ENCODE data around the gene FABP3.

Gene FABP3

GRCh38 chr1:31376375-31377134 lies 3.7 kb upstream of the FABP3 start (continued):
- TF ChIP-seq ZNF518A (tag by site-specific recombination; conservative IDR thresholded peaks at IDR 0.05; ENCODE audit: low read depth): no peak
- TF ChIP-seq, protein P1, sequence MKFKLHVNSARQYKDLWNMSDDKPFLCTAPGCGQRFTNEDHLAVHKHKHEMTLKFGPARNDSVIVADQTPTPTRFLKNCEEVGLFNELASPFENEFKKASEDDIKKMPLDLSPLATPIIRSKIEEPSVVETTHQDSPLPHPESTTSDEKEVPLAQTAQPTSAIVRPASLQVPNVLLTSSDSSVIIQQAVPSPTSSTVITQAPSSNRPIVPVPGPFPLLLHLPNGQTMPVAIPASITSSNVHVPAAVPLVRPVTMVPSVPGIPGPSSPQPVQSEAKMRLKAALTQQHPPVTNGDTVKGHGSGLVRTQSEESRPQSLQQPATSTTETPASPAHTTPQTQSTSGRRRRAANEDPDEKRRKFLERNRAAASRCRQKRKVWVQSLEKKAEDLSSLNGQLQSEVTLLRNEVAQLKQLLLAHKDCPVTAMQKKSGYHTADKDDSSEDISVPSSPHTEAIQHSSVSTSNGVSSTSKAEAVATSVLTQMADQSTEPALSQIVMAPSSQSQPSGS (tag by site-specific recombination; IDR thresholded peaks at IDR 0.05; ENCODE audit: low read depth): peak; percentile 54; the same call in 1 of the 2 replicates
- no peak for TF ChIP-seq BCL6B (tag by site-specific recombination; IDR thresholded peaks at IDR 0.05)
- TF ChIP-seq ZNF692 (tag by site-specific recombination; IDR thresholded peaks at IDR 0.05): 0 out of 2 replicates have a peak, but pooled peaks have one; percentile 22
- TF ChIP-seq ZNF324 (tag by site-specific recombination; IDR thresholded peaks at IDR 0.05): no peak
- TF ChIP-seq ZNF600 (tag by site-specific recombination; IDR thresholded peaks at IDR 0.05): peak; percentile 80
- peak; percentile 45 for TF ChIP-seq SP2 (tag by site-specific recombination; IDR thresholded peaks at IDR 0.05)
- TF ChIP-seq KLF9 (tag by site-specific recombination; IDR thresholded peaks at IDR 0.05; ENCODE audit: low read depth): no peak
- TF ChIP-seq ZIC2 (tag by site-specific recombination; IDR thresholded peaks at IDR 0.05): 0 out of 2 replicates have a peak, but pooled peaks have one; percentile 10
- 0 out of 2 replicates have a peak, but pooled peaks have one; percentile 31 for TF ChIP-seq ZBTB17 (tag by site-specific recombination; IDR thresholded peaks at IDR 0.05)

DNA sequence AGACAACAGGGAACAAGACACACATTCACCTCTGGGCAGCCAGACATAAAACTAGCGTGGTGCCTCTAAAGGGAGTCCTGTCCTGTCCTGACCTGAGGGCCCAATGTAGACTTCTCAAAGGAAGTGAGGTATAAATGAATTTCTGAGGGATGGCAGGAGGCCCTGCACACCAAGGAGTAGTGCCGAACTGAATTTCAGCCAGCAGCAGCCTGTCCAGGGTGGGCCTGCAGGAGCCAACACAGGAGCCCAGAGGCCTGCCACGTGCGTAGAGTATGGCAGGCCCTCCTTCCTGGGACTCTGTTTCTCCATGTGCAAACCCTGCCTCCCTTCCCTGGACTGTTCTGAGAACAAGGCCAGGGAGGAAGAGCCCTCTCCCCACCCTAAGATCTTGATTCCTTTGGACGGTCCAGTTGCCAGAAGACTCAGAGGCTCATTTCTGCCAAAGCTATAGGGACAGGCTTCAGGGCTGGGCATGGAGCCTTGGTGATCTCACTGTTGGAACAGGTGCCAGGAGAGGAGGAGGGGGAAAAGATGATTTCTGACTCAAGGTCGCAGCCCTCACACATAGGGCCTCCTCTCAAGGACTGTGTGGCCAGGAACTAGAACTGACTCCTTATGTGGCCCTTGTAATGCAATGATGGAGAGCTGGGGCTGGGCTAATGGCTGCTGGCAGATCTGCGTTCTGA lies 1.8 kb upstream of the FABP3 start:
- CTCF ChIA-PET: interaction anchor here (0.6 to 2.0 kb wide), 7 partner anchors 20 to 440 kb away, joined by 3 to 16 read pairs (median 5); no protein-coding TSS in a partner anchor
- no peak overlapping the region for H3K27ac ChIP-seq (ENCODE audit: extremely low read depth, low read depth, low read length)
- POLR2A ChIA-PET: interaction anchor here (0.9 to 3.8 kb wide), 2 partner anchors 9 to 78 kb away, joined by 4 to 39 read pairs; partner anchors contain the start of genes SNRNP40 and ZCCHC17
- TF ChIP-seq, protein P2, sequence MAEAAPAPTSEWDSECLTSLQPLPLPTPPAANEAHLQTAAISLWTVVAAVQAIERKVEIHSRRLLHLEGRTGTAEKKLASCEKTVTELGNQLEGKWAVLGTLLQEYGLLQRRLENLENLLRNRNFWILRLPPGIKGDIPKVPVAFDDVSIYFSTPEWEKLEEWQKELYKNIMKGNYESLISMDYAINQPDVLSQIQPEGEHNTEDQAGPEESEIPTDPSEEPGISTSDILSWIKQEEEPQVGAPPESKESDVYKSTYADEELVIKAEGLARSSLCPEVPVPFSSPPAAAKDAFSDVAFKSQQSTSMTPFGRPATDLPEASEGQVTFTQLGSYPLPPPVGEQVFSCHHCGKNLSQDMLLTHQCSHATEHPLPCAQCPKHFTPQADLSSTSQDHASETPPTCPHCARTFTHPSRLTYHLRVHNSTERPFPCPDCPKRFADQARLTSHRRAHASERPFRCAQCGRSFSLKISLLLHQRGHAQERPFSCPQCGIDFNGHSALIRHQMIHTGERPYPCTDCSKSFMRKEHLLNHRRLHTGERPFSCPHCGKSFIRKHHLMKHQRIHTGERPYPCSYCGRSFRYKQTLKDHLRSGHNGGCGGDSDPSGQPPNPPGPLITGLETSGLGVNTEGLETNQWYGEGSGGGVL (tag by site-specific recombination; IDR thresholded peaks at IDR 0.05): peak; percentile 48; the same call in 1 of the 2 replicates
- no peak for TF ChIP-seq ZNF16 (tag by site-specific recombination; IDR thresholded peaks at IDR 0.05; ENCODE audit: low read depth)
- H3K4me3 ChIP-seq (ENCODE audit: low read depth, low read length): no peak overlapping the region
- H3K4me1 ChIP-seq (ENCODE audit: control insufficient read depth, insufficient read depth, low read length): no peaks in the 10 kb centered on the region
- no peaks in the 10 kb centered on the region for H3K9me3 ChIP-seq (ENCODE audit: control insufficient read depth, insufficient read depth, low read depth, low read length)
- no peaks in the 10 kb centered on the region for H3K36me3 ChIP-seq (ENCODE audit: control insufficient read depth in 2 of 2, insufficient read depth in 1 of 2, low read length in 2 of 2)

Data from HEK293 (cell line).